NCI-H1436 (cell line): ENCODE results near the gene CACNA2D3.

Source experiments
- DNase-seq: peaks from one replicate; lab custom pipeline; 2025; lab: John Stamatoyannopoulos, UW

The CACNA2D3 gene

GRCh38 chr3:54217828-54218227 is 95.5 kb downstream of the CACNA2D3 start:
- DNase-seq, result no peak

GRCh38 chr3:54222316-54222715 is 100.0 kb downstream of the CACNA2D3 start:
- no peak for DNase-seq

DNA sequence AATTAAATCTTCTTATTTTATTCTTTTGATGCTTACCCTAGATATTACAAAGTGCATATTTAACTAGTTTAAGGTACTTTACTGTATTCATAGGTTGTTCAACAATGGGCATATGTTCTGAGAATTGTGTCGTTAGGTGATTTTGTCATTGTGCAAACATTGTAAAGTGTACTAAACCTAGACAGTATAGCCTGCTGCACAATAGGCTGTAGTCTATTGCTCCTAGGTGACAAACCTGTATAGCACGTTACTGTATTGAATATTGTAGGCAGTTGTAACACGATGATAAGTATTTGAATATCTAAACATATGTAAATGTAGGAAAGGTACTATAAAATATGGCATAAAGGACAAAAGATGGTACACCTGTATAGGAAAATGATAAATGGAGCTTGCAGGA is 100.7 kb downstream of the CACNA2D3 start:
- no peak for DNase-seq

- DNase-seq, result no peak
These were observed 103.6 kb downstream of the CACNA2D3 start for GRCh38 chr3:54225841-54226528.

DNA sequence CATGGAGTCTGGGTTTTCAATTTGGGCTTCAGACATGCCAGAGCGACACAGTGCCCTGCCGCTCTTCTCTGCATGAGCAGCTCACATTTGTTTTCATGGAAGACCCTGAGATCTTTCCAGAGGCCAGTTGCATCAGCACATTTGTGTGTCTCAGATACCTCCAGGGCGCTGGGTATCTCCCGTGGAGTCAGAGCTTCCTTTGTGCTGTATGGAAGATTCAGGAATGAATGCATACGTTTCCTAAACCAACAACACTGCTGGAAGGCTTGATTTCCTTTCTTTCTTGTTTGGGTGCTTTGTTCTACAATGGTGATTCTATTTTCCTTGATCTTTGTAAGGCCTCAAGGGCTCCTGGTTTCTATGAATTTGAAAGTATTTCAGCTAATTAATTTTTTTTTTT is 106.5 kb downstream of the CACNA2D3 start:
- DNase-seq, result no peak

DNA sequence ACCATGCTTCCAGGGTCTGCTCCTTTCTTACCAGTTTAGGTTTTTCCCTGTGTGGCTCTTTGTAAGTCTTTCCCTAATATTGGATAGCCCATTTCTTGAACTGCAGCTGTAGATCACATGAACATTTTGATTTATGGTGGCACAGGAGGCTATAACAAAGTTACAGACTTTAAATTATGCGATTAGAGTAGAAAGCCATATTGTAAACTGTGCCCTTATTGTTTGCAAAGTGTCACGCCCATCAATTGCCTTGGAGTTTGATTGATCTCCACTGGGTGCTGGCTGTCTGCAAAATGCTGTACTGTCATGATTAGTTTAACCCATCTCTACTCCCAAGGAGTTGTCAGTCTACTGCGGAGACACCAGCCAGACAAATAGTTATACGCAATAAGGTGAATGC is 110.3 kb downstream of the CACNA2D3 start:
- DNase-seq, result no peak

GRCh38 chr3:54235998-54236397 is 113.6 kb downstream of the CACNA2D3 start:
- no peak for DNase-seq

DNA sequence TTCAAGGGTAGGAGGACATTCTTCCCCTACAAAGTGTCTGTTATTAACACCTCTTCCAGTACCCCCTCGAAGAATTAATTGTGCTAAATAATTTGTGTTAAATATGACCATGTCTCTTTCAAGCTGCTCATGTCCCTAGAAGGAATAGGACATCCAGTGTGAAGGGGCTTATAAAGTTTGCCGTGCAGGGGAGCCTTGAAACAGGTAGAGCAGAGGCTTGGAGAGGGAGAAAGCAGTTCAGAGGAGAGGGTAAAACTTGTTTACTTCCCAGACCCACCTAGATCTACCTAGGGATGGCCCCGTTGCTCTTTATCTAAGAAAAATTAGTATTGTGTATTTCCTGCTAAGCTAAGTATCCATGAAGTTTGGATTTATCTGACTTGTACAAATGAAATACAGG is 114.8 kb downstream of the CACNA2D3 start:
- DNase-seq, result no peak

GRCh38 chr3:54237788-54238502 is 115.6 kb downstream of the CACNA2D3 start:
- no peak for DNase-seq

GRCh38 chr3:54240309-54240708 is 118.0 kb downstream of the CACNA2D3 start:
- no peak for DNase-seq

- peak; percentile 29 for DNase-seq
These were observed 120.9 kb downstream of the CACNA2D3 start for GRCh38 chr3:54243056-54243931.

DNA sequence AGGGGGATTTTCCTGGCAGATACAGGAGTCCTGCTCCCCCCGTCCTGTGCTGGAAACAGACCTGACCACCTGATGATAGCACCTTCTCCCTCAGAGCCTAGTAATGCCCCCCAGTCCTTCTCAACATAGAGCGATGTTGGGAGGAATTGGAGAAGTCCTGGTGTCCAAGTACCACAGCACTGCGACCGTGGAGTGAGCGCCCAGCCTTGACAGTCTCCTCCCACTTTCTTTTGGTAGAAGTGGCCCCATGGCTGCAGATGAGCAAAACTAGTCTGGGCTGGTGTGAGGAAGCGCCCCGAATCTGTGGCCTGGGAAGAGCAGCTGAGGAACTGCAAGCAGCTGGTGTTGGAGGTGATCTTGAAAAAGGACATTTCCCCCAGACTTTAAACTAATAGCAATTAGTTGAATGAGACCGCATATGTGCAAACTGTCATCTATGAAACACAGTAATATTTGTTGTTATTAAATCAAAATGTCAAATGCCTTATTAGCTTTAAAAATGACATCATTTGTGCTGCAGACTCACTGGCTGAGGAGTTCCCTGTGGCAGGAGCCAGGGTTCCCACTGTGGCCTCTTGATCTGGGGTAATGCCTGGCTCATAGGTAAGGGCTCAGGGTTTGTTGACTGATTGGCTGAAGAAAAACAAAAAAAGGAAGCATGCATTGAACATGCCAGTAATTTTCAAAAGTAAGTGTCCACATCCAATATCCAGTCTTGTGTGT is 121.8 kb downstream of the CACNA2D3 start:
- no peak for DNase-seq

DNA sequence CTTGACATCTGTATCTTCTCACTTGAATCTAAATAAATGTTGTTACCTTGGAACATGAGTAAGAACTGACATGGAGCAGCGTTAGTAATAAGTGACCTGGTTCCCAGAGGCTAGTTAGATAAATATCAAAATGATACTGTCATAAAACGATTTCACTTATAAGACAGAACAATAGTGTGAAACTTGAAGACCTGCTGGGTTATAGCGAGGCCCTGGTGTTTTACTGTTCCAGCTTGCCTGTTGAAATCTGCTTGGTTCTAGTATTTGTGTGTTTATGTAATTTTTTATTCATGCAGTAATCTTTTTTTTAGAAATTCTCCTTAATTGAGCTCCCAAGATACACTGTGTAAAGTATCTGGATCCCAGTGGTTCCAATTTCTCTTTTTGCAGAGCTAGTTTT is 129.4 kb downstream of the CACNA2D3 start:
- no peak for DNase-seq

DNA sequence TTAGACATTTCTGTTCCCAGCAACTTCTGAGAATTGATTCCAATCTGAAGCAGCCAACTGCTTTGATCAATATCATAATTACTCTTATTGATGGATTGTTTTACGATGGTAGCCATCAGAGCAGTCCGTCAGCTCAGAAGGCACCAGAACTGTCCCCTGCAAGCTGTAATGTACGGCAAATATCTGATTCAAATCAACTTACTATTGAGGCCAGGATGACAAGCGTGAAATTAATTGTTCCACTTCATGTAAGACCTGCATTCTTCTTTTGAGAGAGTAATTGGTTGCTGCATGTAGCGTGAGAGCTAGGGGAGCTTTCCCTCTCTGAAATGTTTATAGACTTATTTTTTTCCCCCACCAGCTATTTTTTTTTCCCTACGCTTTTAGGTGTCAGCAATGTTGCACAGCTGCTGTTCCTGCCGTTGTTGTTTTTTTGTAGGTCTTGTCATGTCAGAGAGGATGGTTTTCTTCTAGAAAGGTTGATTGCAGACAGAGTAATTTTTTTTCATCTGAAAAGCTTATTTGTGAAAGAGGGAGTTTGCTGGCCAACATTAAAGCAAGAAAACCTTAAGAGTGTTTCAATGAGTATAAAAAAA is 134.9 kb downstream of the CACNA2D3 start:
- peak; percentile 9 for DNase-seq

- no peak for DNase-seq
These were observed 137.3 kb downstream of the CACNA2D3 start for GRCh38 chr3:54259636-54260035.

GRCh38 chr3:54261141-54261540 is 138.8 kb downstream of the CACNA2D3 start:
- DNase-seq, result no peak

GRCh38 chr3:54262541-54262940 is 140.2 kb downstream of the CACNA2D3 start:
- DNase-seq, result no peak

DNA sequence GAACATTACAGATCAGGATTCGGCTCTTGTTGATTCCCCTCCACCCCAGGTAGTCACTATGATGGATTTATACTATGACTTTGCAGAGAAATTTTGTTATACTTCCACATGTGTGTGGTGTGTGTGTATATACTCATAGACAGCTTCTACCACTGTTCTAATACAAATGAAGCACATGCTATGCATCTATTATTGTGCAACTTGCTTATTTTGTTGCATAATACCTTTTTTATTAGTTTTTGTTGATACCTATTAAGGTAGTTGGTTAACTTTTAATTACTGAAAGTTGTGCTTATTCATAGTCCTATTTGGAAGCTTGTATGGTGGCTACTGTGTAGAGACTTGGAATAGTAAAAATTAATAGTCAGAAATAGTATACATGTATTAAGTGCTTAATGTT is 140.6 kb downstream of the CACNA2D3 start:
- DNase-seq, result no peak

DNA sequence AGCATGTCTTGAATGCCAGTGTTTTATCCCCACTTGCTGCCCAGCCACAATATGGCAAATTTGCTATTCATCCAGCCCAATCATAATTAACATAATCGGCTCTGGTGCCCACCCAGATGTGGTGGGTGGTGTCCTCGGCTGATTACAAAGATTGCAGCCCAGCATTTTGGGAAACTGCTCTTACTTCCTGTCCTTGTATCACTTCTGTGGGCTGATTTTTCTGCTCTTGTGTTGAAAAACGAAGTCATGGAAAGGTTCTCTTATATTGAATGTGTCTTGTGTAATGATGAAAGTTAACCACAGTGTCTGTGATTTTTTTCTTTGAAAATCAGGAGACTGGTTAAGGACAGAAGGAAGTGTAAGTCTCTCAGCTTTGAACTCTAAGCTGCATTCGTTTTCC is 141.7 kb downstream of the CACNA2D3 start:
- DNase-seq, result no peak

GRCh38 chr3:54270816-54271526 is 148.6 kb downstream of the CACNA2D3 start:
- no peak for DNase-seq

DNA sequence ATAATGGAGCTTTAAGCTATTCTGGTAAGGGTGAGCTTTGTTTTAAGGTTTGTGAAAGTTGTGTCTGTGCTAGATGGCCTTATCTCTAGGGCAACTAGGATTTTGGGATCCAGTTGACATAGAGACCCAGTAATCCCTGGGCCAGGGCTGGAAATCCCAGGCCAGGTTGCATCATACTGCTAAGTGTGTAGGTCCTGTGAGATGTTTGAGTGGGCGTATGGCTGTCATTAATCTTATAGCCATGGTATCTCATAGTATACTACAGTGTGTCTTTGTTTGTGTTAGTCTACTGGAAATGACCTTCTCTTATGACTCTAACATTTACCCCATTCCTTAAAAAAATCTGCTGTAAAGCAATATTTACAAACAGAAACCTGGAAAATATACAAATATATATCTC is 151.4 kb downstream of the CACNA2D3 start:
- DNase-seq, result no peak
